Left ventricle myocardium inferior (tissue), 1 donor: ENCODE data around the gene PC. TPM values are rescaled to one million over a fixed set of nuclear protein-coding genes. Genes with fewer than 3 reads are reported as not detected.

ENCODE experiments used
- DNase-seq: peaks from one replicate; pipeline ENCODE4 v3.0.0-alpha.2; 2020
- H3K27ac ChIP-seq: fragments of 200-600 bp; replicated peaks from 2 replicates; pipeline ENCODE4 v1.8.0; 2021
- H3K27me3 ChIP-seq: fragments of 200-600 bp; 2 replicates; pipeline ENCODE4 v1.8.0; 2021; ENCODE audit warnings: low read depth
- H3K36me3 ChIP-seq: fragments of 200-600 bp; 2 replicates; pipeline ENCODE4 v1.8.0; 2021
- H3K4me1 ChIP-seq: fragments of 200-600 bp; 2 replicates; pipeline ENCODE4 v1.8.0; 2021
- H3K4me3 ChIP-seq: fragments of 200-600 bp; 2 replicates; pipeline ENCODE4 v1.8.0; 2021; ENCODE audit warnings: mild to moderate bottlenecking, moderate library complexity
- H3K9me3 ChIP-seq: fragments of 200-600 bp; replicated peaks from 2 replicates; pipeline ENCODE4 v1.8.0; 2021
- intact Hi-C: fragments of 100-400 bp; cut with micrococcal nuclease; formaldehyde crosslinking; loops from one replicate; pipeline ENCODE4 v1.11.0; 2022
- total RNA-seq: library from RNA; stranded (reverse); fragmentation: NEBNext Ultra II Directional; extraction: Animal tissue kit (Norgen Biotek cat#: 25700); gene quantifications from one replicate; pipeline ENCODE4 v1.2.1, GENCODE V29; 2021
- TF ChIP-seq, protein P1 (sequence below): fragments of 200-600 bp; IDR thresholded peaks from 2 replicates; pipeline ENCODE4 v1.8.0; 2021; ENCODE audit warnings: antibody characterized with exemption, mild to moderate bottlenecking, borderline replicate concordance
- donor health status: DM: no; HTN: yes; CAD: no; lungs with severe emphysema.

Gene PC
- total RNA-seq, 1 donor from 2014 or later: 10.3 TPM

DNA sequence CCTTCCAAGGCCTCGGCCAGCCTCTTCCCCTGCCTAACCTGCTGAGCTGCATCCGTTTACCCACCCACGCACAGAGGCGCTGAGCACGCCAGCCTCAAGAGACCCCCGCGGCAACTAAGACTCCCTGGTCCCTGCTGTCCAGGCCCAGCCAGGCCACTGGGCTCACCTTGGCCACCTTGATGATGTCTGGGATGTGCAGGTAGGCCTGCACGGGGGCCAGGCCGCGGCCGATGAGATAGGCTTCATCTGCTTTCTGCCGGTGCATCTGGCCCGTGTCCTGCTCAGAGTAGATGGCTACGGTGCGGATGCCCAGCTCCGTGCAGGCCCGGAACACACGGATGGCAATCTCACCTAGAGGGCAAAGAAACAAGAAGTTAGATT lies 86.7 kb downstream of the PC start:
- no peak overlapping the region for H3K4me3 ChIP-seq
- TF ChIP-seq, protein P1, sequence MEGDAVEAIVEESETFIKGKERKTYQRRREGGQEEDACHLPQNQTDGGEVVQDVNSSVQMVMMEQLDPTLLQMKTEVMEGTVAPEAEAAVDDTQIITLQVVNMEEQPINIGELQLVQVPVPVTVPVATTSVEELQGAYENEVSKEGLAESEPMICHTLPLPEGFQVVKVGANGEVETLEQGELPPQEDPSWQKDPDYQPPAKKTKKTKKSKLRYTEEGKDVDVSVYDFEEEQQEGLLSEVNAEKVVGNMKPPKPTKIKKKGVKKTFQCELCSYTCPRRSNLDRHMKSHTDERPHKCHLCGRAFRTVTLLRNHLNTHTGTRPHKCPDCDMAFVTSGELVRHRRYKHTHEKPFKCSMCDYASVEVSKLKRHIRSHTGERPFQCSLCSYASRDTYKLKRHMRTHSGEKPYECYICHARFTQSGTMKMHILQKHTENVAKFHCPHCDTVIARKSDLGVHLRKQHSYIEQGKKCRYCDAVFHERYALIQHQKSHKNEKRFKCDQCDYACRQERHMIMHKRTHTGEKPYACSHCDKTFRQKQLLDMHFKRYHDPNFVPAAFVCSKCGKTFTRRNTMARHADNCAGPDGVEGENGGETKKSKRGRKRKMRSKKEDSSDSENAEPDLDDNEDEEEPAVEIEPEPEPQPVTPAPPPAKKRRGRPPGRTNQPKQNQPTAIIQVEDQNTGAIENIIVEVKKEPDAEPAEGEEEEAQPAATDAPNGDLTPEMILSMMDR: no peak
- no peak for DNase-seq
- H3K36me3 ChIP-seq: no peaks in the 10 kb centered on the region
- intact Hi-C loops: no loop called here
- H3K9me3 ChIP-seq: no peaks in the 10 kb centered on the region
- H3K4me1 ChIP-seq: no peaks in the 10 kb centered on the region
- H3K27me3 ChIP-seq: no peaks in the 10 kb centered on the region
- no peak overlapping the region for H3K27ac ChIP-seq

DNA sequence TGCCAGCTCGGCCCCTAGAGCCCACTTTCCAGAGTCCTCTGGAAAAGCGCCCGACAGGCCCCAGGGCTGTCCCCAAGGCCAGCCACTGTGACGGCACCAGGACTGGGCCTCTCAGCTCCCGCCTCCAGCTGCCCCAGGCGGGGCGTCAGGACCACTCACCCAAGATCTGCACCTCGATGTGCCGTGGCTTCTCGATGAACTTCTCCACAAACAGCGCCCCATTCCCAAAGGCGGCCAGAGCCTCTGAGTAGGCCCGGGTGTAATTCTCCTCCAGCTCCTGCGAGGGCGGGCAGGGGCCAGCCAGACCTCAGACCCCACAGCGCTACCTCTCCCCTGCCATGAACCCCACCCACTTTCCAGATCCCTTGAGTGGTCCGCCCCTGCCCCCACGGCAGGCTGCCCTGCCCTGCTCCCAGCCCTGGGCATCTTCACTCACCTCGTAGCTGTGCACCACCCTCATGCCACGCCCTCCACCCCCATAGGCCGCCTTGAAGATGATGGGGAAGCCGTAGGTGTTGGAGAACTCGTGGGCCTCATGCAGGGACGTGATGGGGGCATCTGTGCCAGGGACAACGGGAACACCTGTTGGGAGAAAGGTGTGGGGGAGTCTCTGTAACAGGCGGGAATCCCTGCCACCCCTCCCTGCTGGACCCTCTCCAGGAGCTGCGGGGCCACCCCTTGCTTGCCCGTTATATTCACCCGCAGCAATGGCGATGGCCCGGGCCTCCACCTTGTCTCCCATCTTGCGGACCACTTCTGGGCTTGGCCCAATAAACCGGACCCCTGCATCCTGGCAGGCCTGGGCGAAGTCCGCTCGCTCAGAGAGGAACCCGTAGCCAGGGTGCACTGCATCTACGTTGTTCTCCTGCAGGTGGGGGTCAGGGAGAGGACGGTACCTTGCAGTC lies 87.3 kb downstream of the PC start:
- no peaks in the 10 kb centered on the region for H3K4me1 ChIP-seq
- H3K27me3 ChIP-seq: no peaks in the 10 kb centered on the region
- intact Hi-C loops: no loop called here
- H3K4me3 ChIP-seq: no peak overlapping the region
- no peaks in the 10 kb centered on the region for H3K36me3 ChIP-seq
- H3K9me3 ChIP-seq: no peaks in the 10 kb centered on the region
- DNase-seq: no peak
- TF ChIP-seq, protein P1: no peak
- H3K27ac ChIP-seq: no peak overlapping the region

DNA sequence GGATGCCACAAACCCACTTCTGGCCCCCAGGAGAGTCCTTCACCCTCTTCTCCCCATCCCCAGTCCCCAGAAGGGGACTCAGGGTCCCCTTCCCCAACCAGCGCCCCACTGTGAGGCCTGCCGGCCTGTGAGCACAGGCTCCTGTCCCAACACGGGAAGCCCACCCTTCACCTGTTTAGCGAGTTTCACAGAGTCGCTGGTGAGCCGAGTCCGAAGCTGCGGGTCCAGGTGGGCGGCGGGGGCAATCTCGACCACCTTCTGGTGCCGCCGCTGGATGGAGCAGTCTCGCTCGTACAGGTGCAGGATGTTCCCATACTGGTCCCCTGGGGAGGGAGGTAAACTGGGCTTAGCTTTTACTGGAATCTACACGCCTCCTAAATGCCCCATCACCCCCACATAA lies 88.1 kb downstream of the PC start:
- H3K9me3 ChIP-seq: no peaks in the 10 kb centered on the region
- H3K4me3 ChIP-seq: no peak overlapping the region
- H3K4me1 ChIP-seq: no peaks in the 10 kb centered on the region
- H3K27ac ChIP-seq: no peak overlapping the region
- intact Hi-C loops: no loop called here
- H3K27me3 ChIP-seq: no peaks in the 10 kb centered on the region
- DNase-seq: no peak
- no peaks in the 10 kb centered on the region for H3K36me3 ChIP-seq
- TF ChIP-seq, protein P1: no peak

DNA sequence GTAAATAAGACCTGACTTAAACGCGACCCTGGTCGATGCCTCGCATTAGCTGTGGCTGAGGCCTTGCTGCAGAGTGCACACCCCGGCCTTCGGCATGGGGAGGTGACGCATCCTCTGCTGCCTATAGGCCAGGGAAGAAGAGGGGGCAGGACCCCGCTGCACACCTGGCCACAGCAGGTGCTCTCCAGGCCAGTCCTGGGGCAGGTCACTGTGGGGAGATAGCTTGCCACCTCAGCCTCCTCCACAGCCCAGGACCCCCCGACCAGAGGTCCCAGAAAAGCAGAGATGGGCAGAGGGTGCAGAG lies 88.7 kb downstream of the PC start:
- Histone ChIP-seq H3K27ac (no peak overlapping the region), H3K36me3 (no peaks in the 10 kb centered on the region), H3K4me3 (no peak overlapping the region), H3K27me3 (no peaks in the 10 kb centered on the region), H3K4me1 (no peaks in the 10 kb centered on the region), H3K9me3 (no peaks in the 10 kb centered on the region)
- DNase-seq: no peak
- TF ChIP-seq, protein P1: no peak
- intact Hi-C loops: no loop called here

DNA sequence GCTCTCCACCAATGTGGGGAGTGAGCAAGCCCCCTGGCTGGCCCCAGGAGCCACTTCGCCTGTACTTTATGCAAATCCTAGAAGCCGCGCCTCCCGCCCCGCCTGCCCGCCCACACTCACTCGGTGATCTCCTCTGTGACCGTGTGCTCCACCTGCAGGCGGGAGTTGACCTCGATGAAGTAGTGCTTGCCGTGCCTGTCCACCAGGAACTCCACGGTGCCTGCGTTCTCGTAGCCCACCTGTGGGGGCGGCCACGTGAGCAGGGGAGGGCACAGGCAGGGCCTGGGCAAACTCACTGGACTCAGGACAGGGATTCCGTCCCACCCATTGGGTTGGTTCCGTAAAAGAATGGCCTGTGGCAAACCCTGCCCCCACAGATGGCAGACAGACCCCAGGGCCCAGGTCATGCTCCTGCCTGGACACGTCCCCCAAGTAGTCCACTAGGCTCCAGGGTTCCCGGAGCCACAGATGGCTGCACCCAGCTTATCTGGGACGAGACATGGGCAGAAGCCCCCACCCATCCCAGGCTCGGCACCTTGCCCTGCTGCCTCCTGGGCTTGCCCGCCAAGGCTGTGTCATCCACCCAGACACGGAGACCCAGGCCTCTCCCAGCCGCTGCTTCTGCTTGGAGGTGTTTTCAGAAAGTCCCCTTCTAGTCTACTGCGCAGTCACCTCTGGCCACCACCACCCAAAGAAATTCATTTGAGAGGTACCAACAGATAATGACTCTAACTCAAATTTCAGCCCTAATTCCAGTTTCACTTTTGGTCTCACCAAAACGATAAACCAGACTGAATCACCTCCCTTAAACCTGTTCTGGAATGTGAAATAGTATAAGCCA lies 89.2 kb downstream of the PC start:
- no peaks in the 10 kb centered on the region for H3K4me1 ChIP-seq
- H3K4me3 ChIP-seq: no peak overlapping the region
- H3K9me3 ChIP-seq: no peaks in the 10 kb centered on the region
- no peak for DNase-seq
- no peak overlapping the region for H3K27ac ChIP-seq
- H3K27me3 ChIP-seq: no peaks in the 10 kb centered on the region
- TF ChIP-seq, protein P1: peak; percentile 32
- intact Hi-C loops: no loop called here
- H3K36me3 ChIP-seq: no peaks in the 10 kb centered on the region
